HepG2 (cell line): ENCODE measurements around the gene DTYMK.

Source experiments
- CTCF ChIP-seq: sonication (generic); formaldehyde crosslinking; IDR thresholded peaks from 2 replicates; pipeline ENCODE4 v1.5.0; 2020; ENCODE audit warnings: mild to moderate bottlenecking, missing genetic modification reagents, moderate library complexity
- ELF4 ChIP-seq: sonication (generic); formaldehyde crosslinking; IDR thresholded peaks from 2 replicates; pipeline ENCODE4 v1.5.0; 2020; ENCODE audit warnings: missing genetic modification reagents, mild to moderate bottlenecking, moderate library complexity, borderline replicate concordance
- MAFK ChIP-seq, 2 experiments: IDR thresholded peaks in 1 of 2; conservative IDR thresholded peaks in 1 of 2; 2 replicates each; pipeline ENCODE4 v1.6.1; 2011; ENCODE audit warnings: improper control_type of control experiment in 2 of 2, low read length in 2 of 2
- MXI1 ChIP-seq: IDR thresholded peaks from 3 replicates; pipeline ENCODE4 v1.6.1; 2012; ENCODE audit warnings: low read depth, low read length, inconsistent platforms, borderline replicate concordance
- NR3C1 ChIP-seq: sonication (generic); formaldehyde crosslinking; IDR thresholded peaks from 2 replicates; pipeline ENCODE4 v1.4.0; 2020; ENCODE audit warnings: missing genetic modification reagents
- TCF7 ChIP-seq: sonication (generic); IDR thresholded peaks from 2 replicates; pipeline ENCODE4 v1.6.1; 2016; ENCODE audit warnings: antibody characterized with exemption, low read depth
- ZNF260 ChIP-seq: sonication (generic); formaldehyde crosslinking; IDR thresholded peaks from 2 replicates; pipeline ENCODE4 v1.4.0; 2020; ENCODE audit warnings: missing genetic modification reagents, low read depth, mild to moderate bottlenecking, borderline replicate concordance
- ZNF333 ChIP-seq: sonication (generic); formaldehyde crosslinking; IDR thresholded peaks from 2 replicates; pipeline ENCODE4 v1.4.0; 2020; ENCODE audit warnings: mild to moderate bottlenecking, missing genetic modification reagents, borderline replicate concordance
- TF ChIP-seq, protein P1 (sequence below): IDR thresholded peaks from 2 replicates; pipeline ENCODE4 v1.4.0; 2020; ENCODE audit warnings: mild to moderate bottlenecking, missing genetic modification reagents
- TF ChIP-seq, protein P2 (sequence below): sonication (generic); formaldehyde crosslinking; IDR thresholded peaks from 2 replicates; pipeline ENCODE4 v1.4.0; 2020; ENCODE audit warnings: missing genetic modification reagents

DNA sequence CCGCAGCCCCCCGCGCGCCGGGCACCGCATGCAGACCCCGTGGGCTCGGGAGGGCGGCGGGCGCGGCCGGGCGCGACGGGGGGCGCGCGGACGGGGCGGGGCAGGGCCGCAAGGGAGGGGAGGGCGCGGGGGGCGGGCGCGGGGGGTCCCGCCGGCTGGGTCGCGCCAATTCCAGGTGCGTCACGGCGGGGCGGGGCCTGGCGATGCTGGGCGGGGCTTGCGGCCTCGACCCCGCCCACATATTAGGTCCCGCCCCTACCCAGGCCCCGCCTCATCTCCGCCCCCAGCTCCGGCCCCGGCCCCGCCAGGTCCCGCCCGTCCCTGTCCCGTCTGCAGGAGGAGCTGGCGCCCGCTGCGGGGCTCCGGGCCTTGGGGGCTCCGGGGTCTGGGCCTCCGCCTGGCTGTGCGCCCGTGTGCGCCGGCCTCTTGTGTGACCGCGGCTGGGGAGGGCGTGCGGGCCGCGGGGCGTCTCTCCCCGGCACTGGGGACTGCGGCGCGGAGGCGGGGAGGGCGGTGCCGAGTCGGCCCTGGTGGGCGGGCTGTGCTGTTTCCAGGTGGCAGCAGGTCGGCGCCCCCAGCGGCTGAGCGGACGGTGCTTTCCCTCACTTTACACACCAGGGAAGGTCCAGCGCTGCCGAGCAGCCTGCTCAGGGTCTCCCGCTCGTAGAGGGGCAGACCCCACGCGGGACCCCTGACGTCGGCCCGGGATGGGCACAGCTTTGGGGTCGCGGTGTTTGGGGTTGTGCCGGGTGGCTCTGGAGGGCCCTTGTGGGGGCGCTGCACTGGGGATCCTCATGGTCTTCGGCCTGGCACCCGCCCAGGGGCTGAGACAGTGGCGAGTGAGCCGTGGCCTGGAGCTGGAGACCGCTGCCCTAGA lies 15.8 kb upstream of the DTYMK start:
- TF ChIP-seq ELF4 (CRISPR knock-in tag) (no peak), MXI1 (peak; percentile 73; the same call in 1 of the 3 replicates), NR3C1 (CRISPR knock-in tag) (no peak), CTCF (CRISPR knock-in tag) (peak; percentile 86), ZNF333 (no peak), MAFK (conservative IDR thresholded peaks at IDR 0.05 in 1 of 2, IDR thresholded peaks at IDR 0.05 in 1 of 2; ENCODE audit: low read length in 2 of 2) (no peak), TCF7 (no peak), ZNF260 (CRISPR knock-in tag) (no peak)
- TF ChIP-seq, protein P1, sequence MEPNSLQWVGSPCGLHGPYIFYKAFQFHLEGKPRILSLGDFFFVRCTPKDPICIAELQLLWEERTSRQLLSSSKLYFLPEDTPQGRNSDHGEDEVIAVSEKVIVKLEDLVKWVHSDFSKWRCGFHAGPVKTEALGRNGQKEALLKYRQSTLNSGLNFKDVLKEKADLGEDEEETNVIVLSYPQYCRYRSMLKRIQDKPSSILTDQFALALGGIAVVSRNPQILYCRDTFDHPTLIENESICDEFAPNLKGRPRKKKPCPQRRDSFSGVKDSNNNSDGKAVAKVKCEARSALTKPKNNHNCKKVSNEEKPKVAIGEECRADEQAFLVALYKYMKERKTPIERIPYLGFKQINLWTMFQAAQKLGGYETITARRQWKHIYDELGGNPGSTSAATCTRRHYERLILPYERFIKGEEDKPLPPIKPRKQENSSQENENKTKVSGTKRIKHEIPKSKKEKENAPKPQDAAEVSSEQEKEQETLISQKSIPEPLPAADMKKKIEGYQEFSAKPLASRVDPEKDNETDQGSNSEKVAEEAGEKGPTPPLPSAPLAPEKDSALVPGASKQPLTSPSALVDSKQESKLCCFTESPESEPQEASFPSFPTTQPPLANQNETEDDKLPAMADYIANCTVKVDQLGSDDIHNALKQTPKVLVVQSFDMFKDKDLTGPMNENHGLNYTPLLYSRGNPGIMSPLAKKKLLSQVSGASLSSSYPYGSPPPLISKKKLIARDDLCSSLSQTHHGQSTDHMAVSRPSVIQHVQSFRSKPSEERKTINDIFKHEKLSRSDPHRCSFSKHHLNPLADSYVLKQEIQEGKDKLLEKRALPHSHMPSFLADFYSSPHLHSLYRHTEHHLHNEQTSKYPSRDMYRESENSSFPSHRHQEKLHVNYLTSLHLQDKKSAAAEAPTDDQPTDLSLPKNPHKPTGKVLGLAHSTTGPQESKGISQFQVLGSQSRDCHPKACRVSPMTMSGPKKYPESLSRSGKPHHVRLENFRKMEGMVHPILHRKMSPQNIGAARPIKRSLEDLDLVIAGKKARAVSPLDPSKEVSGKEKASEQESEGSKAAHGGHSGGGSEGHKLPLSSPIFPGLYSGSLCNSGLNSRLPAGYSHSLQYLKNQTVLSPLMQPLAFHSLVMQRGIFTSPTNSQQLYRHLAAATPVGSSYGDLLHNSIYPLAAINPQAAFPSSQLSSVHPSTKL, result peak; percentile 34; the same call in 1 of the 2 replicates
- TF ChIP-seq, protein P2, sequence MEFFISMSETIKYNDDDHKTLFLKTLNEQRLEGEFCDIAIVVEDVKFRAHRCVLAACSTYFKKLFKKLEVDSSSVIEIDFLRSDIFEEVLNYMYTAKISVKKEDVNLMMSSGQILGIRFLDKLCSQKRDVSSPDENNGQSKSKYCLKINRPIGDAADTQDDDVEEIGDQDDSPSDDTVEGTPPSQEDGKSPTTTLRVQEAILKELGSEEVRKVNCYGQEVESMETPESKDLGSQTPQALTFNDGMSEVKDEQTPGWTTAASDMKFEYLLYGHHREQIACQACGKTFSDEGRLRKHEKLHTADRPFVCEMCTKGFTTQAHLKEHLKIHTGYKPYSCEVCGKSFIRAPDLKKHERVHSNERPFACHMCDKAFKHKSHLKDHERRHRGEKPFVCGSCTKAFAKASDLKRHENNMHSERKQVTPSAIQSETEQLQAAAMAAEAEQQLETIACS (CRISPR knock-in tag), result no peak
